ENCODE measurements around the gene SAMD13. TPM values are rescaled to one million over a fixed set of nuclear protein-coding genes. Genes with fewer than 3 reads are reported as not detected.

SAMD13 gene
- polyA plus RNA-seq: 4.0 TPM
- long read RNA-seq, donor 1, partial matches to known transcripts: 0 of 3 reads
- long read RNA-seq, donor 1, other reads (novel, unspliced or antisense): 0 of 3 reads
- long read RNA-seq, donor 2, partial matches to known transcripts: 0 of 1 reads
- long read RNA-seq, donor 2, other reads (novel, unspliced or antisense): 0 of 1 reads
- long read RNA-seq, donor 3: 0 reads
- long read RNA-seq, donor 4: 0 reads
- long read RNA-seq, donor 5, partial matches to known transcripts: 0 of 3 reads
- long read RNA-seq, donor 5, other reads (novel, unspliced or antisense): 0 of 3 reads
- long read RNA-seq, donor 6, partial matches to known transcripts: 0 of 3 reads
- long read RNA-seq, donor 6, other reads (novel, unspliced or antisense): 0 of 3 reads
- long read RNA-seq, donor 7, partial matches to known transcripts: 0 of 1 reads
- long read RNA-seq, donor 7, other reads (novel, unspliced or antisense): 0 of 1 reads
- long read RNA-seq, donor 8, partial matches to known transcripts: 0 of 2 reads
- long read RNA-seq, donor 8, other reads (novel, unspliced or antisense): 0 of 2 reads
- long read RNA-seq, donor 9, partial matches to known transcripts: 0 of 1 reads
- long read RNA-seq, donor 9, other reads (novel, unspliced or antisense): 0 of 1 reads
- long read RNA-seq, donor 10, partial matches to known transcripts: 0 of 2 reads
- long read RNA-seq, donor 10, other reads (novel, unspliced or antisense): 0 of 2 reads
- long read RNA-seq, donor 11, partial matches to known transcripts: 0 of 1 reads
- long read RNA-seq, donor 11, other reads (novel, unspliced or antisense): 0 of 1 reads

GRCh38 chr1:84301004-84301784 is at the start of gene SAMD13:
TSS of gene SAMD13 (plus strand) at chr1:84301708. CDS start at chr1:84303235, 1,527 bp downstream.
- no peaks in the 10 kb centered on the region for H3K9me3 ChIP-seq (ENCODE audit: control insufficient read depth, low read depth, low read length)
- WGBS (ENCODE audit: insufficient coverage, low lambda C conversion rate): 50% methylated on average over 2 of the region's 5 CpGs
- peak within 1 kb of the TSS; percentile 46 for H3K4me3 ChIP-seq (ENCODE audit: low read length)
- peaks cover 14% of the 10 kb centered on the region for H3K4me1 ChIP-seq (ENCODE audit: control insufficient read depth, insufficient read depth, low read length)
- peak; percentile 84 to 90 for DNase-seq
- peak within 1 kb of the TSS; percentile 83 for H3K27ac ChIP-seq (ENCODE audit: low read length)
- no peaks in the 10 kb centered on the region for H3K36me3 ChIP-seq (ENCODE audit: control insufficient read depth, insufficient read depth, low read length)
- no peaks in the 10 kb centered on the region for H3K27me3 ChIP-seq (ENCODE audit: control insufficient read depth, insufficient read depth, low read length)

GRCh38 chr1:84253036-84253435 is 48.5 kb upstream of the SAMD13 start:
- Histone ChIP-seq H3K4me3 (ENCODE audit: low read length) (no peak overlapping the region), H3K9me3 (ENCODE audit: control insufficient read depth, low read depth, low read length) (no peaks in the 10 kb centered on the region), H3K27ac (ENCODE audit: low read length) (no peak overlapping the region), H3K27me3 (ENCODE audit: control insufficient read depth, insufficient read depth, low read length) (no peaks in the 10 kb centered on the region), H3K4me1 (ENCODE audit: control insufficient read depth, insufficient read depth, low read length) (no peaks in the 10 kb centered on the region), H3K36me3 (ENCODE audit: control insufficient read depth, insufficient read depth, low read length) (no peaks in the 10 kb centered on the region)
- WGBS (ENCODE audit: insufficient coverage, low lambda C conversion rate): 100% methylated on average over 1 of the region's 2 CpGs
- no peak for DNase-seq

- no peaks in the 10 kb centered on the region for H3K27me3 ChIP-seq (ENCODE audit: control insufficient read depth, insufficient read depth, low read length)
- no CpG with 5 or more reads among the region's 4 CpGs for WGBS (ENCODE audit: insufficient coverage, low lambda C conversion rate)
- no peaks in the 10 kb centered on the region for H3K36me3 ChIP-seq (ENCODE audit: control insufficient read depth, insufficient read depth, low read length)
- no peak overlapping the region for H3K4me3 ChIP-seq (ENCODE audit: low read length)
- no peaks in the 10 kb centered on the region for H3K4me1 ChIP-seq (ENCODE audit: control insufficient read depth, insufficient read depth, low read length)
- DNase-seq: peak in 1 of 2 donors; percentile 36
- no peak overlapping the region for H3K27ac ChIP-seq (ENCODE audit: low read length)
- no peaks in the 10 kb centered on the region for H3K9me3 ChIP-seq (ENCODE audit: control insufficient read depth, low read depth, low read length)
Measured at GRCh38 chr1:84253891-84254290, 47.6 kb upstream of the SAMD13 start.

- 40% methylated on average over 1 of the region's 2 CpGs for WGBS (ENCODE audit: insufficient coverage, low lambda C conversion rate)
- no peaks in the 10 kb centered on the region for H3K4me1 ChIP-seq (ENCODE audit: control insufficient read depth, insufficient read depth, low read length)
- H3K4me3 ChIP-seq (ENCODE audit: low read length): no peak overlapping the region
- no peak overlapping the region for H3K27ac ChIP-seq (ENCODE audit: low read length)
- H3K9me3 ChIP-seq (ENCODE audit: control insufficient read depth, low read depth, low read length): no peaks in the 10 kb centered on the region
- H3K27me3 ChIP-seq (ENCODE audit: control insufficient read depth, insufficient read depth, low read length): no peaks in the 10 kb centered on the region
- H3K36me3 ChIP-seq (ENCODE audit: control insufficient read depth, insufficient read depth, low read length): no peaks in the 10 kb centered on the region
- no peak for DNase-seq
Measured at GRCh38 chr1:84254703-84255238, 46.7 kb upstream of the SAMD13 start.

- DNase-seq: no peak
- no peaks in the 10 kb centered on the region for H3K36me3 ChIP-seq (ENCODE audit: control insufficient read depth, insufficient read depth, low read length)
- no peak overlapping the region for H3K4me3 ChIP-seq (ENCODE audit: low read length)
- no peaks in the 10 kb centered on the region for H3K9me3 ChIP-seq (ENCODE audit: control insufficient read depth, low read depth, low read length)
- no peaks in the 10 kb centered on the region for H3K27me3 ChIP-seq (ENCODE audit: control insufficient read depth, insufficient read depth, low read length)
- H3K27ac ChIP-seq (ENCODE audit: low read length): no peak overlapping the region
- H3K4me1 ChIP-seq (ENCODE audit: control insufficient read depth, insufficient read depth, low read length): peaks cover 4% of the 10 kb centered on the region
Measured at GRCh38 chr1:84255582-84255981, 45.9 kb upstream of the SAMD13 start.

- H3K27ac ChIP-seq (ENCODE audit: low read length): no peak overlapping the region
- H3K27me3 ChIP-seq (ENCODE audit: control insufficient read depth, insufficient read depth, low read length): no peaks in the 10 kb centered on the region
- no peak overlapping the region for H3K4me3 ChIP-seq (ENCODE audit: low read length)
- peaks cover 10% of the 10 kb centered on the region for H3K4me1 ChIP-seq (ENCODE audit: control insufficient read depth, insufficient read depth, low read length)
- WGBS (ENCODE audit: insufficient coverage, low lambda C conversion rate): no CpG with 5 or more reads among the region's 2 CpGs
- DNase-seq: no peak
- no peaks in the 10 kb centered on the region for H3K9me3 ChIP-seq (ENCODE audit: control insufficient read depth, low read depth, low read length)
- no peaks in the 10 kb centered on the region for H3K36me3 ChIP-seq (ENCODE audit: control insufficient read depth, insufficient read depth, low read length)
Measured at GRCh38 chr1:84257617-84258016, 43.9 kb upstream of the SAMD13 start.

- no peak for DNase-seq
- Histone ChIP-seq H3K9me3 (ENCODE audit: control insufficient read depth, low read depth, low read length) (no peaks in the 10 kb centered on the region), H3K4me1 (ENCODE audit: control insufficient read depth, insufficient read depth, low read length) (peaks cover 10% of the 10 kb centered on the region), H3K27me3 (ENCODE audit: control insufficient read depth, insufficient read depth, low read length) (no peaks in the 10 kb centered on the region), H3K36me3 (ENCODE audit: control insufficient read depth, insufficient read depth, low read length) (no peaks in the 10 kb centered on the region), H3K27ac (ENCODE audit: low read length) (no peak overlapping the region), H3K4me3 (ENCODE audit: low read length) (no peak overlapping the region)
- WGBS (ENCODE audit: insufficient coverage, low lambda C conversion rate): no CpG with 5 or more reads among the region's 2 CpGs
Measured at GRCh38 chr1:84259376-84259775, 42.1 kb upstream of the SAMD13 start.

- Histone ChIP-seq H3K4me1 (ENCODE audit: control insufficient read depth, insufficient read depth, low read length) (peaks cover 10% of the 10 kb centered on the region), H3K36me3 (ENCODE audit: control insufficient read depth, insufficient read depth, low read length) (no peaks in the 10 kb centered on the region), H3K4me3 (ENCODE audit: low read length) (no peak overlapping the region), H3K27ac (ENCODE audit: low read length) (no peak overlapping the region), H3K9me3 (ENCODE audit: control insufficient read depth, low read depth, low read length) (no peaks in the 10 kb centered on the region), H3K27me3 (ENCODE audit: control insufficient read depth, insufficient read depth, low read length) (no peaks in the 10 kb centered on the region)
- no CpG with 5 or more reads among the region's 2 CpGs for WGBS (ENCODE audit: insufficient coverage, low lambda C conversion rate)
- DNase-seq: no peak
Measured at GRCh38 chr1:84259989-84260388, 41.5 kb upstream of the SAMD13 start.

- peak in 1 of 2 donors; percentile 47 for DNase-seq
- whole genome bisulfite sequencing (ENCODE audit: insufficient coverage, low lambda C conversion rate): no CpG with 5 or more reads among the region's 3 CpGs
- Histone ChIP-seq H3K36me3 (ENCODE audit: control insufficient read depth, insufficient read depth, low read length) (no peaks in the 10 kb centered on the region), H3K4me1 (ENCODE audit: control insufficient read depth, insufficient read depth, low read length) (peaks cover 13% of the 10 kb centered on the region), H3K27ac (ENCODE audit: low read length) (no peak overlapping the region), H3K27me3 (ENCODE audit: control insufficient read depth, insufficient read depth, low read length) (no peaks in the 10 kb centered on the region), H3K4me3 (ENCODE audit: low read length) (no peak overlapping the region), H3K9me3 (ENCODE audit: control insufficient read depth, low read depth, low read length) (no peaks in the 10 kb centered on the region)
Measured at GRCh38 chr1:84260852-84261518, 40.5 kb upstream of the SAMD13 start.

Measured in large intestine (tissue), 12 donors.